ENCODE data around the gene SEC11A.
A peak's percentile ranks its signal among the peaks of the same experiment; 100 is the strongest.
"Not testable (repeated sequence)": the region's sequence is repeated elsewhere in the genome, so short reads cannot be mapped to it uniquely, and the experiment has no call there.

SEC11A gene

GRCh38 chr15:84716036-84716732 lies at the start of gene SEC11A:
SEC11A (minus strand) TSS chr15:84716139; CDS start chr15:84716075, 64 bp downstream.
- H3K27me3 ChIP-seq (ENCODE audit: low read depth, low read length): no peaks in the 10 kb centered on the region
- H3K27ac ChIP-seq (ENCODE audit: low read length): peak within 1 kb of the TSS; percentile 88
- H3K36me3 ChIP-seq (ENCODE audit: control insufficient read depth in 1 of 2, insufficient read depth in 2 of 2, low read length in 2 of 2): peaks cover 0 to under 1% of the 10 kb centered on the region in 2 donors
- H3K4me1 ChIP-seq (ENCODE audit: control insufficient read depth in 1 of 2, insufficient read depth in 2 of 2, low read length in 2 of 2): peaks cover 13 to 26% of the 10 kb centered on the region in 2 donors
- peak within 1 kb of the TSS; percentile 84 to 88 for H3K4me3 ChIP-seq (ENCODE audit: low read depth in 1 of 2, low read length in 2 of 2)
- H3K9me3 ChIP-seq (ENCODE audit: control insufficient read depth in 1 of 2, low read length in 2 of 2): no peaks in the 10 kb centered on the region

GRCh38 chr15:84765675-84766074 lies 49.7 kb upstream of the SEC11A start:
- peaks cover 13 to 21% of the 10 kb centered on the region in 2 donors for H3K36me3 ChIP-seq (ENCODE audit: control insufficient read depth in 1 of 2, insufficient read depth in 2 of 2, low read length in 2 of 2)
- H3K4me3 ChIP-seq (ENCODE audit: low read depth in 1 of 2, low read length in 2 of 2): no peak overlapping the region
- H3K9me3 ChIP-seq (ENCODE audit: control insufficient read depth in 1 of 2, low read length in 2 of 2): no peaks in the 10 kb centered on the region
- no peak overlapping the region for H3K27ac ChIP-seq (ENCODE audit: low read length)
- H3K4me1 ChIP-seq (ENCODE audit: control insufficient read depth in 1 of 2, insufficient read depth in 2 of 2, low read length in 2 of 2): peaks cover 27 to 28% of the 10 kb centered on the region in 2 donors
- H3K27me3 ChIP-seq (ENCODE audit: low read depth, low read length): no peaks in the 10 kb centered on the region

- Histone ChIP-seq H3K4me1 (ENCODE audit: control insufficient read depth in 1 of 2, insufficient read depth in 2 of 2, low read length in 2 of 2) (peaks cover 28 to 34% of the 10 kb centered on the region in 2 donors), H3K36me3 (ENCODE audit: control insufficient read depth in 1 of 2, insufficient read depth in 2 of 2, low read length in 2 of 2) (peaks cover 13 to 21% of the 10 kb centered on the region in 2 donors), H3K9me3 (ENCODE audit: control insufficient read depth in 1 of 2, low read length in 2 of 2) (no peaks in the 10 kb centered on the region), H3K4me3 (ENCODE audit: low read depth in 1 of 2, low read length in 2 of 2) (no peak overlapping the region), H3K27ac (ENCODE audit: low read length) (no peak overlapping the region), H3K27me3 (ENCODE audit: low read depth, low read length) (no peaks in the 10 kb centered on the region)
Measured at GRCh38 chr15:84764989-84765388, 49.0 kb upstream of the SEC11A start.

GRCh38 chr15:84764585-84764984 lies 48.6 kb upstream of the SEC11A start:
- Histone ChIP-seq H3K36me3 (ENCODE audit: control insufficient read depth in 1 of 2, insufficient read depth in 2 of 2, low read length in 2 of 2) (peaks cover 13 to 21% of the 10 kb centered on the region in 2 donors), H3K4me1 (ENCODE audit: control insufficient read depth in 1 of 2, insufficient read depth in 2 of 2, low read length in 2 of 2) (peaks cover 28 to 38% of the 10 kb centered on the region in 2 donors), H3K9me3 (ENCODE audit: control insufficient read depth in 1 of 2, low read length in 2 of 2) (no peaks in the 10 kb centered on the region), H3K4me3 (ENCODE audit: low read depth in 1 of 2, low read length in 2 of 2) (no peak overlapping the region), H3K27ac (ENCODE audit: low read length) (no peak overlapping the region), H3K27me3 (ENCODE audit: low read depth, low read length) (no peaks in the 10 kb centered on the region)

- Histone ChIP-seq H3K4me3 (ENCODE audit: low read depth in 1 of 2, low read length in 2 of 2) (no peak overlapping the region), H3K9me3 (ENCODE audit: control insufficient read depth in 1 of 2, low read length in 2 of 2) (no peaks in the 10 kb centered on the region), H3K27ac (ENCODE audit: low read length) (no peak overlapping the region), H3K4me1 (ENCODE audit: control insufficient read depth in 1 of 2, insufficient read depth in 2 of 2, low read length in 2 of 2) (peaks cover 28 to 49% of the 10 kb centered on the region in 2 donors), H3K36me3 (ENCODE audit: control insufficient read depth in 1 of 2, insufficient read depth in 2 of 2, low read length in 2 of 2) (peaks cover 7 to 15% of the 10 kb centered on the region in 2 donors), H3K27me3 (ENCODE audit: low read depth, low read length) (no peaks in the 10 kb centered on the region)
Measured at GRCh38 chr15:84762840-84763572, 47.1 kb upstream of the SEC11A start.

GRCh38 chr15:84761607-84762131 lies 45.7 kb upstream of the SEC11A start:
- no peak overlapping the region for H3K4me3 ChIP-seq (ENCODE audit: low read depth in 1 of 2, low read length in 2 of 2)
- no peaks in the 10 kb centered on the region for H3K9me3 ChIP-seq (ENCODE audit: control insufficient read depth in 1 of 2, low read length in 2 of 2)
- no peaks in the 10 kb centered on the region for H3K27me3 ChIP-seq (ENCODE audit: low read depth, low read length)
- peak overlapping the region; percentile 1 for H3K27ac ChIP-seq (ENCODE audit: low read length)
- H3K4me1 ChIP-seq (ENCODE audit: control insufficient read depth in 1 of 2, insufficient read depth in 2 of 2, low read length in 2 of 2): peaks cover 28 to 49% of the 10 kb centered on the region in 2 donors
- H3K36me3 ChIP-seq (ENCODE audit: control insufficient read depth in 1 of 2, insufficient read depth in 2 of 2, low read length in 2 of 2): peaks cover 7% of the 10 kb centered on the region in 2 donors

- no peak overlapping the region for H3K27ac ChIP-seq (ENCODE audit: low read length)
- H3K36me3 ChIP-seq (ENCODE audit: control insufficient read depth in 1 of 2, insufficient read depth in 2 of 2, low read length in 2 of 2): no peaks in the 10 kb centered on the region
- peaks cover 28 to 54% of the 10 kb centered on the region in 2 donors for H3K4me1 ChIP-seq (ENCODE audit: control insufficient read depth in 1 of 2, insufficient read depth in 2 of 2, low read length in 2 of 2)
- H3K9me3 ChIP-seq (ENCODE audit: control insufficient read depth in 1 of 2, low read length in 2 of 2): no peaks in the 10 kb centered on the region
- no peaks in the 10 kb centered on the region for H3K27me3 ChIP-seq (ENCODE audit: low read depth, low read length)
- no peak overlapping the region for H3K4me3 ChIP-seq (ENCODE audit: low read depth in 1 of 2, low read length in 2 of 2)
Measured at GRCh38 chr15:84760219-84760618, 44.3 kb upstream of the SEC11A start.

- Histone ChIP-seq H3K27me3 (ENCODE audit: low read depth, low read length) (no peaks in the 10 kb centered on the region), H3K4me1 (ENCODE audit: control insufficient read depth in 1 of 2, insufficient read depth in 2 of 2, low read length in 2 of 2) (peaks cover 20 to 54% of the 10 kb centered on the region in 2 donors), H3K4me3 (ENCODE audit: low read depth in 1 of 2, low read length in 2 of 2) (no peak overlapping the region), H3K9me3 (ENCODE audit: control insufficient read depth in 1 of 2, low read length in 2 of 2) (no peaks in the 10 kb centered on the region), H3K27ac (ENCODE audit: low read length) (no peak overlapping the region), H3K36me3 (ENCODE audit: control insufficient read depth in 1 of 2, insufficient read depth in 2 of 2, low read length in 2 of 2) (no peaks in the 10 kb centered on the region)
Measured at GRCh38 chr15:84759018-84759417, 43.1 kb upstream of the SEC11A start.

- Histone ChIP-seq H3K27me3 (ENCODE audit: low read depth, low read length) (no peaks in the 10 kb centered on the region), H3K27ac (ENCODE audit: low read length) (no peak overlapping the region), H3K9me3 (ENCODE audit: control insufficient read depth in 1 of 2, low read length in 2 of 2) (no peaks in the 10 kb centered on the region), H3K4me3 (ENCODE audit: low read depth in 1 of 2, low read length in 2 of 2) (no peak overlapping the region), H3K36me3 (ENCODE audit: control insufficient read depth in 1 of 2, insufficient read depth in 2 of 2, low read length in 2 of 2) (no peaks in the 10 kb centered on the region), H3K4me1 (ENCODE audit: control insufficient read depth in 1 of 2, insufficient read depth in 2 of 2, low read length in 2 of 2) (peaks cover 4 to 46% of the 10 kb centered on the region in 2 donors)
Measured at GRCh38 chr15:84755736-84756527, 40.0 kb upstream of the SEC11A start.

- H3K4me3 ChIP-seq (ENCODE audit: low read depth in 1 of 2, low read length in 2 of 2); H3K27ac ChIP-seq (ENCODE audit: low read length); H3K9me3 ChIP-seq (ENCODE audit: control insufficient read depth in 1 of 2, low read length in 2 of 2); H3K36me3 ChIP-seq (ENCODE audit: control insufficient read depth in 1 of 2, insufficient read depth in 2 of 2, low read length in 2 of 2); H3K27me3 ChIP-seq (ENCODE audit: low read depth, low read length): not testable (repeated sequence)
- H3K4me1 ChIP-seq (ENCODE audit: control insufficient read depth in 1 of 2, insufficient read depth in 2 of 2, low read length in 2 of 2): peaks cover 5 to 45% of the 10 kb centered on the region in 2 donors
Measured at GRCh38 chr15:84754889-84755288, 39.0 kb upstream of the SEC11A start.

- no peak overlapping the region for H3K27ac ChIP-seq (ENCODE audit: low read length)
Measured at GRCh38 chr15:84752700-84753099, 36.8 kb upstream of the SEC11A start.

More at GRCh38 chr15:84752700-84753099, 36.8 kb upstream of the SEC11A start:
- Histone ChIP-seq H3K4me3 (ENCODE audit: low read depth in 1 of 2, low read length in 2 of 2) (no peak overlapping the region), H3K9me3 (ENCODE audit: control insufficient read depth in 1 of 2, low read length in 2 of 2) (no peaks in the 10 kb centered on the region), H3K4me1 (ENCODE audit: control insufficient read depth in 1 of 2, insufficient read depth in 2 of 2, low read length in 2 of 2) (peaks cover 5 to 35% of the 10 kb centered on the region in 2 donors), H3K36me3 (ENCODE audit: control insufficient read depth in 1 of 2, insufficient read depth in 2 of 2, low read length in 2 of 2) (no peaks in the 10 kb centered on the region), H3K27me3 (ENCODE audit: low read depth, low read length) (no peaks in the 10 kb centered on the region)
